ENCODE measurements around the gene ENDOV.

The ENDOV gene

GRCh38 chr17:80449930-80450576 lies 35.1 kb downstream of the ENDOV start:
- DNase-seq (ENCODE audit: low spot score) = no peak

- DNase-seq (ENCODE audit: low spot score) = no peak
Measured at GRCh38 chr17:80451104-80451775, 36.3 kb downstream of the ENDOV start.

DNA sequence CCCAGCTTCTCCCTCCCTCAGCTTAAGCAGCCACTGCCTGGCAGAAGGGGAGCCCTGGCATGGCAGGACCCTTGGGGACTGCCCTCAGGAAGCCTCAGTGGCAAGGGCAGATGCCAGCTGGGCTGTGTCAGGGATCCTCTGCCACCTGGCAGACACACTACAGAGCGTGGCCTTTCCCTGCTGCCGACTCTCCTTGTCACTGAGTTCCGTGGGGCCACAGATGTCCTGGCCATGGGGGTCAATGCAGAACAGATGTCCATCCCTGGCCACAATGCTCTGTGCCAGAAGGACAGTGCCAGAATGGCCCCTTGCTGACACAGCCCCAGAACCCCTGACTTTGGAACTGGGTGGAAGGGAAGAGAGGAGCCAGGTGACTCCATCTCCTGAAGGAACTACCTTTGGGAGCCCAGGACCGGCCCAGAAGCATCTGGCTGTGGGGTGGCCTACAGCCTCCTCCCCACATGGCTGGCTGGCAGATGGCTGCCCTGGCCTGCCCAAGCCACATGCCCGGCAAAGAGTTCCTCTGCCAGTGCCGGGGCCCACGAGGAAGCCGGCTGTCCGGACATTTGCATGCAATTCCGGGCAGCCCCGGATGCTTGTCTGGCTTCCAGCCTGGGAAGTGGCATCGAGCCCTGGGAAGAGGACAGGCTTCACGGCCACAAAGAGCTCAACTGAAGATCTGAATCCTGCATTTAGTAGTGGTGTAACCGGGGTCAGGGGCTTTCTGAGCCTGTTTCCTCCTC lies 37.4 kb downstream of the ENDOV start:
- peak; percentile 38 for DNase-seq (ENCODE audit: low spot score)

DNA sequence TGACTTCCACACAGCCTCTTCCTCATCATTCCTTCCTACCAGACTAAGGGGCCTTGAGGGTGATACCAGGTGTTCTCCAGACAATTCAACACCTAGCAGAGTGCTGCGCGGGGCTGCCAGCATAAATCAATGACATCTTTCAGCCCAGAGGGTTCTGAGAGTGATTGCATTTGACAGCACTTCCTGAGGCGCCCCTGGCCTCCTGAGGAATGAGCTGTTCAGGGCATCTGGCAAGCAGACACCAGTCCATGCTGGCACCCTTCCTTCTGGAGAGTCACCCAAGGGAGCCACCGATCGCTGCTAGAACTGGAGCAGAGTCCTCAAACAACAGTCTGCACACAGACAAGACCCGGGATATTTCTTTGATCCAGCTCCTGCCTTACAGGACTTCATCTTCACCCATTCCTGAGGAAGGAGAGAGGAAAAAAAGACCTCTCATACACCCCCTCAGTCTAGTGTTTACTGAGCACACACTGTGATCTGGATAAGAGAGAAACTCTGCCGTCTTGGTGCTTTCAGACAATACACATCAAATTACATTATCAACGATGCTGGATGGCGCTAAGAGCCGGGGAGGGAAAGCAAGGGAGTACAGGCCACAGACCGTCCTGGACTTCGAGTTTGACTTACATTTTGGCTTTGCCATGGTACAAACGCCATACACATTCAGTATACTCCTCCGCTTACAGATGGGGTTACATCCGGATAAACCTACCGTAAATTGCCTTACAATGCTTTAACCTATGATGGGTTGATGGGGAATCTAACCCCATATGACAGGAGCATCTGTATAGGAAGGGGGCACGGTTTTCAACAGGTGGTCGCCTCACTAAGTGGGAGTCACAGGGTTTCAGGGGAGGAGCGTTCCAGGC lies 38.4 kb downstream of the ENDOV start:
- DNase-seq (ENCODE audit: low spot score) = peak; percentile 46

GRCh38 chr17:80453998-80454556 lies 39.1 kb downstream of the ENDOV start:
- DNase-seq (ENCODE audit: low spot score) = no peak

DNA sequence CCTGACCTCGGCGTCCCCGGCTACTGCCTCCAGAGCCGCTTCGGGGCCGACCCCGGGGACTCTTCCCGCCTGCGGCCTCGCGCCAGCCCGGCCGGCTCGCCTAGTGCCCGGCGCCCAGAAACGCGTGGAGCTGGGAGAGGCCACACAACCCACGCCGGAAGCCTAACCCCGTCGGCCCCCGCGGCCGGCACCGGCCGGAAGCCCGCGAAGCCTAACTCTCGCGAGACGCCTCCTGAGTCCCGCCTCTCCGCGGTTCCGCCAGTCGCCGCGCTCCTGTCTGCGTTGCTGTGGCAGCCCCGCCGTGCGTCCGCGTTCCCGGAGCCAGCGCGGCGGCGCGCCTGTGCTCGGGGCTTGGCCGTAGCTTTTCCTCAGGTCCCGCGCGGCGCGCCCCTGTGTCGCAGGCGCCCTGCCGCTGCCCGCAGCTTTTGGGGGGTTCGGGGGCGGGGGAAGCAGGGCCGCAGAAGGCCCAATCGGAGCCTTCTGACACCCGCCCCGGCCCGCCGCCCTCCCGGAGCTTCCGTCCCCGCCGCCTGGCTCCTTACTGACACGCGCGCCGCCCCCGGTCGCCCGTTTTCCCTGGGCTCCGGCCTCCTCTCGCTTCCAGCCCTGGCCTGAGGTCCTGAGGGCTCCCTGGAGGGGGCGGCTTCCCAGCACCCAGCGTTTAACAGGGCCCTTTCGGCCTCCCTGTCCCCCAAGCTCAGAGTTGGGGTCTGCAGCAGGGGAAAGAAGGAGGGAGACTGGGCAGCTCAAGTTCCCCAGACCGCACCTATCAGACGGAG lies 39.8 kb downstream of the ENDOV start:
- DNase-seq (ENCODE audit: low spot score) = peak; percentile 99

DNA sequence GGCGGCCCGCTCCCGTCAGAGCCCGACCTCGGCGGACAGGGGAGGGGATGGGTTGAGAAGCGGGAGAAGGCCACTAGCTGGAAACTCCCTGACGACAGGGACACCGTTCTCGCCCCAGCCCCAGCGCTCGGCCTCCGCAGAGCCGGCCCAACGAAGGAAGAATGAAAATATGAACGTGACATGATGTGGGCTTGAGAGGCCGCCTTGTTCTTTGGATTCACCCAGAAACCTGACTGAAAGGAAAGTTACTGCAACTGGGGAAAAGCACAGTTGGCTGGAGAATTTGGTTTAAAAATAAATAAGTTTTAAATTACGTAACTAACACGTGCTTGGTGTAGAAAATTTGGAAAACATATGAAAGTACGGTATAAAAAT lies 40.4 kb downstream of the ENDOV start:
- peak; percentile 78 for DNase-seq (ENCODE audit: low spot score)

GRCh38 chr17:80455784-80456183 lies 40.8 kb downstream of the ENDOV start:
- no peak for DNase-seq (ENCODE audit: low spot score)

DNA sequence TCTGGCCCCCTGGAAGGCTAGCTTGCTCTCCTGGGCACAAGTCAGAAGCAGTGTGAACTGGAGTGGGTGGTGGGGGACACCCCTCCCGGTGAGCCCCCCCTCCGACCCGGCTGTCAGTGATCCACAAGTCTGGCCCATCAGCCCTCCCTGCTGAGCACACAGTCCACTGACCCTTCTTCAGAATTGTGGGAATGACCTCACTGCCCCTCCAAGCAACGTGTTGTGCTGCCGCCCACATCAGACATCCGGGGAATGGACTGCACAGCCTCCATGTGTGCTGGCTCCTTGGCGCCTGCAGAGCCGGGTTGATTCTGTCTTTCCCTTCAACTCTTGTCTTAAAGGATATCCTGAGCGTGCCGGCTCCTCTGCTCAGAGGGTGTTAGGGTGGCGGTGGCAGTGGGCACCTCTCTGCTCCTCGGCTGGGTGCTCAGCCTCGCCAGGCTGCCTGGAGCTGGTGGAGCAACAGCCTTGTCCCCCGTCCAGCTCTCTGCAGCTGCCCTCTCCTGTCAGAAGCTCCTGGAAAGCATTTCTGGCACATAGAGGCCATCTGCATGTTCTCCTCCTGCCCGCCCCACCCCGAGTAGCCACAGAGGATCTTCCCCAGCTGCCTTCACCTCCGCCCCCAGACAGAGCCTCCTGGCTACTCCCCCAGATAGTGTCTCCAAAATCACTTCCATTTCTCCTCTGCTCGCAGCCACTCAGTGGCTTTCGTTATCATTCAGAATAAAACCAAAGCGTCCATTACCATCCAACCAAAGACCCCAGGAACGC lies 41.7 kb downstream of the ENDOV start:
- peak; percentile 74 for DNase-seq (ENCODE audit: low spot score)

GRCh38 chr17:80457236-80457856 lies 42.4 kb downstream of the ENDOV start:
- no peak for DNase-seq (ENCODE audit: low spot score)

DNA sequence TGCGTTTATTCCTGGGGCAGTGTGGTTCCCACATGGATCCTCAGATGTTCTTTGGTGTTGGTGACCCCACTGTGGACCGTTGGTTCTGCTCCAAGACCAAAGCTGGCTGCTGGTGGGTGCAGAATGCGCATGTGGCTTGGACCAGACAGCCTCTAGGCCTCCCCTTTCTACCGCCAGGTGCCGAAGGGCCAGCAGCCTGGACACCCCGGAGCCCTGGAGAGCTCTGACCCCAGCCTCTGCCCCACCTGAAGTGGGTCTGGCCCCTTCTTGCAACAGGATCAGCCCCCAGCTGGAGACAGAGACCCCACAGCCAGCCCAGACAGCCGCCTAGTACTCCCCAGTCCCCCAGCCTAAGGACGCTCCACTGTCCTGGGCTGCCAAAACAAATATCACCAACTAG lies 43.0 kb downstream of the ENDOV start:
- DNase-seq (ENCODE audit: low spot score) = no peak

DNA sequence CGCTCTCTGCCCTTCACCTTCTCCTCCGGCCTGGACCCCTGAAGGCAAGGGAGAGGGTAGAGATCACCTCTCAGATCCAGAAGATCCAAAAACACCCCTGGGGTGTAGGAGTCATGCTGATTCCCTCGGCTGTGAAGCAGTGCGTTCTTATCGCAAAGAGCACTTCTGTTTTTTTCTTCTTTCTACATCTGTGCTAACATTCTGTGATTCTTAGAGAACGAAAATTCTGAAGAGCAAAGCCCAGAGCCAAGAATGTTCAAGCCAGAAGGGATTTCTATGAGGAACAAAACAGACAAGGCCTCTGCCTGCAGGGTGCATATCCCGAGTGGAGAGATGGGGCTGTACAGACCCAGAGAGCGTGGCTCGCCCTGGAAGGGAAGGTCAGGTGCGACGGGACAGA lies 44.3 kb downstream of the ENDOV start:
- no peak for DNase-seq (ENCODE audit: low spot score)

DNA sequence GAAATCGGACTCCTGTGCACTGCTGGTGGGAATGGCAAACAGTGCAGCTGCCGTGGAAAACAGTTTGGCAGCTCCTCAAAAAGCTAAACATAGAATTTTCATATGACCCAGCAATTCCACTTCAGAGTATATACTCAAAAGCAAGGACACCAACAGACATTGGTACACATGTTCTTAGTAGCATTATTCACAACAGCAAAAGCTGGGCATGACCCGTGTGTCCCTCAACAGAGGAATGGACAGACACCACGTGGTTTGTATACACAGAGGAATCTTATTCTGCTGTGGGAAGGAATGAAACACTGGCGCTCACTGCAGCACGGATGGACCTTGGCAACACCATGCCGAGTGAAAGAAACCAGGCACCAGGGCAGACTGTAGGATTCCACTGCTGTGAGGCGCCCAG lies 45.5 kb downstream of the ENDOV start:
- no peak for DNase-seq (ENCODE audit: low spot score)

- DNase-seq (ENCODE audit: low spot score) = no peak
Measured at GRCh38 chr17:80461528-80462160, 46.7 kb downstream of the ENDOV start.

DNA sequence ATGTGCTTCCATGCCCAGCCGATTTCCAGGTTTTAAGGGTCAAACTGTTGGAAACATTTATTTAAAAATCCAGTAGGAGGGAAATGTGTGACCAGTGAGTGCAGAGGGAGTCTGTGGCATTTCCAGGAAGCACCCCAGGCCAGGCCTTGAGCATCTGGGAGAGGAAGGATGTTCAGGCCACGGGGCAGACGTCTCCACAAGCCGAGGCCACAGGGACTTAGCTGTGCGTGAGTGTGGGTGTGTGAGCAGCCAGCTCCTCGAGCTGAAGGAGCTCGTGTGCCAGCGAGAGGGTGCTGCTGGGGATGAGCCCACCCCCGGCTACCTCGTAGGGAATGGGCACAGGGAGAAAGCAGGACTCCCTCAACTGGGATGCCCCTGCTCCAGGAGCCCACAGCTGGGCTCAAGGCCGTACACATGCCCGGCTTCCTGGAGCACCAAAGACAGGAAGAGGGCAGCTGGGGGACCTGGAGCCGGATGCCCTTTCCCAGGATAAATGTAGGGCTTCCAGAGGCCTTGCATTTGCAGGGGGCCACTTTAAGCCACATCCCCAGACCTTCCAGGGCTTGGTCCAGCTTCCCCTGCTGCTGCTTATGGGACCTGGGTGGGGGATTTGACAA lies 48.9 kb downstream of the ENDOV start:
- no peak for DNase-seq (ENCODE audit: low spot score)

DNA sequence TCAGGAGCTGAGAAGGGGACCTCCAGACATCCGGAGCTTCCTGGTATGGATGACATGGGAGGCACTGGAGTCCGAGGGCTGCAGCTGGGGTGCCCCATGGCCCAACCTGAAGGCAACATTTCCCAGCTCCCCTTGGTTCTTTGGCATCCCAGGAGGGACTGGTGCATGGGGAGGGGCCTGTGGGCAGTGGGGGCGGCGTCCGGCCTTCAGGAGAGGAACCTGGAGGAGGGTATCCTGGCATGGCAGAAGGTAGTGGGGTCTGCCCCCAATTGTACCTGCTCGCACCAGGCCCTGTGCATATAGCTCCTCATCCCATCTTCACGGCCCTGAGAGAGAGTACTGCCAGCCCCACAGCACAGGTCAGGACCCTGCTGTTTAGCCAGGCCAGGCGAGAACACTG lies 49.5 kb downstream of the ENDOV start:
- no peak for DNase-seq (ENCODE audit: low spot score)

DNA sequence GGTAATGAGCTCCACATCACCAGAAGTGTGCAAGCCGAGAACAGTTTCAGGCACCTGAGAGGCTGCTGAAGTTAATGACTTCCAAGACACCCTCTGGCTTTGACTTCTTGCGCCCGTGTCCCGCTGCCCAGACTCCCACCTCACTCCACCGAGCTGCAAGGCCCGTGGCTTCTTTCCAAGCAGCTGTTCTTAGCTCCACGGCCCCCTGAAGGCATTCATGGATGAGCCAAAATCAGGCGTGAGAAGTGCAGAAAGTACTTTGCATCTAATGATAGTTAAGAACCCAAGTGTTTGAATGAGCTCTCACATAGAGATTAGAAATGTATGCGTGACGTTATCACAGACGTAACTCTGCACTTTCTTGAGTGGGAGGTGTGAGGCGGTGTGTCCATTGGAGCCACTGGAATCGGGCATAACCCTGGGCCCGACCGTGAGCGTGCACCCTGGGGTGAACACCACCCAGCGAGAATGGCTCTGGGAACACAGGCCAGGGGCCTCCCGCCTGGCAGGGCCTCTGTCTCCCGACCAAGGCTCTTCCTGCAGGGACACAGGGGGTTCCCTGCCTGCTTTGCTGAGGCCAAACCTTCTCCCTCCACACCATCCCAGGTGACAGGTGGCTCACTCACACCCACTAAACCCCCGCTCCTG lies 50.5 kb downstream of the ENDOV start:
- DNase-seq (ENCODE audit: low spot score) = no peak

GRCh38 chr17:80466188-80466705 lies 51.3 kb downstream of the ENDOV start:
- DNase-seq (ENCODE audit: low spot score) = no peak
